Mesenchymal stem cell (in vitro differentiated cells and primary cell): Measurements from ENCODE around the gene ERC2.
A peak's percentile ranks its signal among the peaks of the same experiment; 100 is the strongest.

Experiments used
- DNase-seq: peaks from one replicate; pipeline ENCODE4 v3.0.0-alpha.2; 2013
- H2AFZ ChIP-seq: one replicate; pipeline ENCODE4 v1.6.1; 2013; ENCODE audit warnings: low read depth, mild to moderate bottlenecking, control low read depth, inconsistent platforms, low read length, moderate library complexity
- H2AK5ac ChIP-seq: 2 replicates; pipeline ENCODE4 v1.6.1; 2013; ENCODE audit warnings: low read length, moderate library complexity, mild to moderate bottlenecking, inconsistent platforms; ENCODE audit not compliant: severe bottlenecking
- H2BK120ac ChIP-seq: one replicate; pipeline ENCODE4 v1.6.1; 2013; ENCODE audit warnings: low read depth, mild to moderate bottlenecking, inconsistent platforms, low read length, moderate library complexity
- H2BK12ac ChIP-seq, 2 experiments: one replicate each; pipeline ENCODE4 v1.6.1; 2013; ENCODE audit warnings: inconsistent platforms in 2 of 2, low read length in 2 of 2, mild to moderate bottlenecking in 2 of 2, moderate library complexity in 2 of 2, control low read depth in 1 of 2
- H2BK15ac ChIP-seq: one replicate; pipeline ENCODE4 v1.6.1; 2013; ENCODE audit warnings: mild to moderate bottlenecking, low read depth, inconsistent platforms; ENCODE audit not compliant: poor library complexity, severe bottlenecking
- H2BK5ac ChIP-seq: 2 replicates; pipeline ENCODE4 v1.6.1; 2013; ENCODE audit warnings: low read depth, mild to moderate bottlenecking, low read length, control low read depth, inconsistent platforms; ENCODE audit not compliant: poor library complexity, severe bottlenecking
- H3K14ac ChIP-seq, 2 experiments: one replicate each; pipeline ENCODE4 v1.6.1; 2013; ENCODE audit warnings: inconsistent platforms in 2 of 2, low read length in 2 of 2, control low read depth in 1 of 2, mild to moderate bottlenecking in 1 of 2, moderate library complexity in 1 of 2
- H3K18ac ChIP-seq, 2 experiments: one replicate each; pipeline ENCODE4 v1.6.1; 2013; ENCODE audit warnings: inconsistent platforms in 2 of 2, low read length in 2 of 2, control low read depth in 1 of 2, low read depth in 1 of 2, mild to moderate bottlenecking in 1 of 2
- H3K23ac ChIP-seq, 2 experiments: one replicate each; pipeline ENCODE4 v1.6.1; 2013; ENCODE audit warnings: inconsistent platforms in 2 of 2, low read length in 2 of 2, mild to moderate bottlenecking in 2 of 2, moderate library complexity in 2 of 2, control low read depth in 1 of 2
- H3K27ac ChIP-seq: 2 replicates; pipeline ENCODE4 v1.5.1; 2013; ENCODE audit warnings: mild to moderate bottlenecking, moderate library complexity, low read length, control low read depth, inconsistent platforms; ENCODE audit not compliant: poor library complexity, severe bottlenecking
- H3K27me3 ChIP-seq, 2 experiments: 2 replicates each; pipeline versions ENCODE4 v1.6.1 to v1.7.0; 2013; ENCODE audit warnings: low read length in 2 of 2, mild to moderate bottlenecking in 2 of 2, moderate library complexity in 2 of 2, control low read depth in 1 of 2, inconsistent platforms in 1 of 2; ENCODE audit not compliant: control insufficient read depth in 1 of 2, insufficient read depth in 1 of 2
- H3K36me3 ChIP-seq, 2 experiments: 2 replicates each; pipeline versions ENCODE4 v1.6.1 to v1.7.0; 2013; ENCODE audit warnings: low read length in 2 of 2, control low read depth in 1 of 2, inconsistent platforms in 1 of 2, low read depth in 1 of 2, mild to moderate bottlenecking in 1 of 2; ENCODE audit not compliant: insufficient read depth in 2 of 2, control insufficient read depth in 1 of 2
- H3K4ac ChIP-seq, 2 experiments: one replicate each; pipeline ENCODE4 v1.6.1; 2013; ENCODE audit warnings: inconsistent platforms in 2 of 2, low read length in 2 of 2, mild to moderate bottlenecking in 2 of 2, moderate library complexity in 2 of 2, control low read depth in 1 of 2, low read depth in 1 of 2
- H3K4me1 ChIP-seq: 2 replicates; pipeline ENCODE4 v1.6.1; 2013; ENCODE audit warnings: low read depth, low read length, control low read depth; ENCODE audit not compliant: control insufficient read depth, insufficient read depth
- H3K4me2 ChIP-seq: 2 replicates; pipeline ENCODE4 v1.6.1; 2013; ENCODE audit warnings: low read length, mild to moderate bottlenecking, inconsistent platforms; ENCODE audit not compliant: poor library complexity, severe bottlenecking
- H3K4me3 ChIP-seq, 2 experiments: 2 replicates each; pipeline versions ENCODE4 v1.5.1 to v1.7.0; 2013; ENCODE audit warnings: low read length in 2 of 2, mild to moderate bottlenecking in 2 of 2, control low read depth in 1 of 2, low read depth in 1 of 2; ENCODE audit not compliant: insufficient read depth in 1 of 2
- H3K79me1 ChIP-seq: replicated peaks from 2 replicates; pipeline ENCODE4 v1.6.1; 2013; ENCODE audit warnings: mild to moderate bottlenecking, control low read depth, low read length, inconsistent platforms; ENCODE audit not compliant: poor library complexity, severe bottlenecking
- H3K9ac ChIP-seq: 2 replicates; pipeline ENCODE4 v1.7.0; 2013; ENCODE audit warnings: mild to moderate bottlenecking, low read length, moderate library complexity
- H3K9me3 ChIP-seq: 2 replicates; pipeline ENCODE4 v1.7.0; 2013; ENCODE audit warnings: mild to moderate bottlenecking, low read length; ENCODE audit not compliant: control insufficient read depth
- H4K8ac ChIP-seq: one replicate; pipeline ENCODE4 v1.6.1; 2013; ENCODE audit warnings: inconsistent platforms, mild to moderate bottlenecking, low read length, moderate library complexity
- H4K91ac ChIP-seq: one replicate; pipeline ENCODE4 v1.6.1; 2013; ENCODE audit warnings: mild to moderate bottlenecking, low read length, inconsistent platforms
- WGBS: methylation state at CpG from one replicate; pipeline ENCODE4 v1.1.7; 2013; ENCODE audit warnings: mixed read lengths; 5-methylcytosine and 5-hydroxymethylcytosine counted together

Gene ERC2

DNA sequence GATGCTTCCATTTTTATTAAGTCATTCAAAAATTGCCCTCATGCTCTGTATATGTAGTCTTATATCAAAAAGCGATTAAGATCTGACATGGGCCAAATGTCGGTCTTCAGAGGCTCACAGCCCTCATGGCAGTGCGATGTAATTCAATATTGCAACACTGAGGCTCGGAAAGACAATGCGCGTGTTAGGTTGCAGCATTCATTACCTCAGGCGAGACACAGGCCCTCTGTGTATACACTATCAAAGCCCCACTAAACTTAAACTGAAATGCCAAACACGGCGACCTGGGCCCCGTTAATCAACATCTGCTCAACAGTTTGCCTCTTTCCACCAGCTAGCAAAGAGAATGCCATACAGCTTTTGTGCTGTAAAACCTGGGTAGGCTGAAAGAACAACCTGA, 413.4 kb downstream of the ERC2 start:
- H3K23ac ChIP-seq: no peak overlapping the region
- H3K4ac ChIP-seq: no peak overlapping the region
- H3K9me3 ChIP-seq: no peaks in the 10 kb centered on the region
- no peak overlapping the region for H2AK5ac ChIP-seq
- H3K18ac ChIP-seq: peak overlapping the region in 1 of 2 experiments; percentile 48
- H3K36me3 ChIP-seq: no peaks in the 10 kb centered on the region
- no peak overlapping the region for H3K4me2 ChIP-seq
- H4K8ac ChIP-seq: no peak overlapping the region
- H3K27me3 ChIP-seq: peaks cover 0 to 18% of the 10 kb centered on the region in 2 experiments
- no peak overlapping the region for H2BK120ac ChIP-seq
- WGBS: 87% methylated on average over 10 of the region's 10 CpGs
- H3K14ac ChIP-seq: no peak overlapping the region
- no peak overlapping the region for H3K27ac ChIP-seq
- H2BK5ac ChIP-seq: no peak overlapping the region
- H2BK15ac ChIP-seq: no peak overlapping the region
- H3K4me1 ChIP-seq: peaks cover 5% of the 10 kb centered on the region
- H2BK12ac ChIP-seq: no peak overlapping the region
- H3K79me1 ChIP-seq: no peaks in the 10 kb centered on the region
- no peak for DNase-seq
- H2AFZ ChIP-seq: no peak overlapping the region
- no peak overlapping the region for H3K9ac ChIP-seq
- H4K91ac ChIP-seq: no peak overlapping the region
- H3K4me3 ChIP-seq: no peak overlapping the region

DNA sequence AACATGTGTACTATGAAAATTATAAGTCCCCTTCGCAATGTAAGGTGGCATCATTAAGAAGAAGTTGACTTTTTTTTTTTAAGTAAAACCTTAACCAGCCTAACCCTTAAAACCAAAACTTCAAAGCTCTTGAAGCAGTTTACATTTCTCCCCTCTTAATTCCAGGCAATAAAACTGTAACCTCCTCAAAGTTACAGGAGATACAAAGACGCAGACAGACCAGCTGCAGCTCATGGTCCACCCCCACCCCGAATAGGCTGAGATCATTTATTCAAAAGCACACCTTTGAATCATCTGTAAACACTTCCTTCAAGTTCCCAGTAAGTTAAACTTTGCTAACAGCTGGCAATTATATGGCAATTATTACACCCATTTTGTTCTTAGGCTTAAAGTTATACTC, 414.5 kb downstream of the ERC2 start:
- no peak overlapping the region for H3K18ac ChIP-seq
- H2AK5ac ChIP-seq: no peak overlapping the region
- H3K14ac ChIP-seq: no peak overlapping the region
- peaks cover 0 to 20% of the 10 kb centered on the region in 2 experiments for H3K27me3 ChIP-seq
- no peak overlapping the region for H3K4ac ChIP-seq
- H3K4me2 ChIP-seq: no peak overlapping the region
- H3K23ac ChIP-seq: no peak overlapping the region
- no peak overlapping the region for H3K9ac ChIP-seq
- H2BK5ac ChIP-seq: no peak overlapping the region
- peaks cover 5% of the 10 kb centered on the region for H3K4me1 ChIP-seq
- H3K79me1 ChIP-seq: no peaks in the 10 kb centered on the region
- H3K4me3 ChIP-seq: no peak overlapping the region
- 59% methylated on average over 3 of the region's 3 CpGs for whole genome bisulfite sequencing
- H2BK15ac ChIP-seq: no peak overlapping the region
- H3K36me3 ChIP-seq: no peaks in the 10 kb centered on the region
- H2BK120ac ChIP-seq: no peak overlapping the region
- H3K9me3 ChIP-seq: no peaks in the 10 kb centered on the region
- no peak overlapping the region for H4K91ac ChIP-seq
- no peak overlapping the region for H2AFZ ChIP-seq
- no peak for DNase-seq
- H2BK12ac ChIP-seq: no peak overlapping the region
- no peak overlapping the region for H3K27ac ChIP-seq
- H4K8ac ChIP-seq: no peak overlapping the region

GRCh38 chr3:56052188-56052587, 416.1 kb downstream of the ERC2 start:
- no peak overlapping the region for H2BK12ac ChIP-seq
- H2BK5ac ChIP-seq: no peak overlapping the region
- H3K9ac ChIP-seq: no peak overlapping the region
- H3K36me3 ChIP-seq: no peaks in the 10 kb centered on the region
- H2BK15ac ChIP-seq: no peak overlapping the region
- H3K23ac ChIP-seq: no peak overlapping the region
- peaks cover 0 to 21% of the 10 kb centered on the region in 2 experiments for H3K27me3 ChIP-seq
- no peak overlapping the region for H4K8ac ChIP-seq
- no peak overlapping the region for H2AFZ ChIP-seq
- DNase-seq: no peak
- no peak overlapping the region for H3K4me2 ChIP-seq
- no peak overlapping the region for H3K27ac ChIP-seq
- no peaks in the 10 kb centered on the region for H3K79me1 ChIP-seq
- WGBS: 90% methylated on average over 4 of the region's 4 CpGs
- H3K4me3 ChIP-seq: no peak overlapping the region
- H3K9me3 ChIP-seq: no peaks in the 10 kb centered on the region
- H3K14ac ChIP-seq: no peak overlapping the region
- H3K4me1 ChIP-seq: peaks cover 5% of the 10 kb centered on the region
- H2AK5ac ChIP-seq: no peak overlapping the region
- no peak overlapping the region for H2BK120ac ChIP-seq
- H3K18ac ChIP-seq: no peak overlapping the region
- no peak overlapping the region for H3K4ac ChIP-seq
- H4K91ac ChIP-seq: no peak overlapping the region

DNA sequence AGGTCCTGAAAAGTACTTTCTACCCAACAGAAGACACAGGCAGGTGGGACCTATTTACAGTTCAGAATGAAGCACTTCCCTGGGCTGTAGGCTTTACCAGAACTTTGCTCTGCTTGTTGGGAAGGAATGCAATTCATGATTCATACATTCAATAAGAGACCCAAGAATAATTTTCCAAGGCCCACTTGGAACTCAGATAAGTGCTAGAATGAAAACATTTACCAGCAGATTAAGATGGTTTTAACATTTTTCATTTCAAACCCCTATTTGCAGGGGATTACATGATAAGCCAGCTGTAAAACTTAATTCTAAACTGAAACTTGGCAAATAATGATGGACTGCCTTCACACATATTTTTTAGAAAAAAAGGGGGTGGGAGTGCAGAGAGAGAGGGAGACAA, 417.2 kb downstream of the ERC2 start:
- no peaks in the 10 kb centered on the region for H3K79me1 ChIP-seq

More for the DNA sequence above, 417.2 kb downstream of the ERC2 start:
- no peak overlapping the region for H3K27ac ChIP-seq
- DNase-seq: no peak
- H3K23ac ChIP-seq: no peak overlapping the region
- H3K4me2 ChIP-seq: no peak overlapping the region
- no peak overlapping the region for H2AK5ac ChIP-seq
- no peak overlapping the region for H3K14ac ChIP-seq
- H2BK120ac ChIP-seq: no peak overlapping the region
- no peak overlapping the region for H3K4me3 ChIP-seq
- peaks cover 5% of the 10 kb centered on the region for H3K4me1 ChIP-seq
- H2BK5ac ChIP-seq: no peak overlapping the region
- H4K8ac ChIP-seq: no peak overlapping the region
- peaks cover 0 to 21% of the 10 kb centered on the region in 2 experiments for H3K27me3 ChIP-seq
- no peak overlapping the region for H3K4ac ChIP-seq
- H2BK12ac ChIP-seq: no peak overlapping the region
- no peak overlapping the region for H2BK15ac ChIP-seq
- H2AFZ ChIP-seq: no peak overlapping the region
- H3K18ac ChIP-seq: no peak overlapping the region
- H3K9me3 ChIP-seq: no peaks in the 10 kb centered on the region
- H3K9ac ChIP-seq: no peak overlapping the region
- no peaks in the 10 kb centered on the region for H3K36me3 ChIP-seq
- H4K91ac ChIP-seq: no peak overlapping the region
